Heart right ventricle (tissue), 16 donors: Measurements from ENCODE around the gene DUSP1. TPM values are rescaled to one million over a fixed set of nuclear protein-coding genes. Genes with fewer than 3 reads are reported as not detected.

Experiments used
- ATAC-seq, 8 donors: fragments of 200-7000 bp; cut with Tn5 transposase; one replicate each; pipeline ENCODE4 v1.9.1; 2020; ENCODE audit warnings: mild to moderate bottlenecking in 8 of 8, moderate library complexity in 8 of 8, moderate number of reproducible peaks in 1 of 8
- DNase-seq, 2 donors: peaks; one replicate each; pipeline ENCODE4 v3.0.0-alpha.2; 2020
- H3K27ac ChIP-seq, 10 donors: fragments of 200-600 bp; sonication (generic) in 2 of 10; one replicate each; pipeline versions ENCODE4 v1.5.0 to v1.8.0; 2020 to 2022; ENCODE audit warnings: mild to moderate bottlenecking in 3 of 10
- H3K27me3 ChIP-seq, 7 donors: fragments of 200-600 bp; one replicate each; pipeline ENCODE4 v1.8.0; 2021 to 2022; ENCODE audit warnings: mild to moderate bottlenecking in 2 of 7
- H3K36me3 ChIP-seq, 9 donors: fragments of 200-600 bp; sonication (generic) in 1 of 9; one replicate each; pipeline versions ENCODE4 v1.5.0 to v1.8.0; 2020 to 2022; ENCODE audit warnings: mild to moderate bottlenecking in 2 of 9
- H3K4me1 ChIP-seq, 9 donors: fragments of 200-600 bp; sonication (generic) in 1 of 9; one replicate each; pipeline versions ENCODE4 v1.5.0 to v1.8.0; 2020 to 2022; ENCODE audit warnings: mild to moderate bottlenecking in 4 of 9
- H3K4me3 ChIP-seq, 10 donors: fragments of 200-600 bp; sonication (generic) in 2 of 10; one replicate each; pipeline versions ENCODE4 v1.5.0 to v1.8.0; 2020 to 2022; ENCODE audit warnings: mild to moderate bottlenecking in 7 of 10, moderate library complexity in 2 of 10
- H3K9me3 ChIP-seq, 11 donors: fragments of 200-600 bp in 10 of 11; sonication (generic) in 2 of 11; one replicate each; pipeline versions ENCODE4 v1.5.0 to v1.8.0; 2013 to 2022; ENCODE audit warnings: mild to moderate bottlenecking in 2 of 11, control low read depth in 1 of 11, moderate library complexity in 1 of 11
- CTCF ChIP-seq, 9 donors: fragments of 200-600 bp; sonication (generic) in 2 of 9; IDR thresholded peaks; one replicate each; pipeline versions ENCODE4 v1.5.0 to v1.8.0; 2021 to 2022; ENCODE audit warnings: antibody characterized with exemption in 9 of 9, mild to moderate bottlenecking in 5 of 9, moderate library complexity in 1 of 9
- WGBS, 2 donors: extraction: QIAGEN DNeasy Blood & Tissue Kit; methylation state at CpG; one replicate each; pipeline ENCODE4 v1.1.7; 2013; ENCODE audit warnings: inconsistent platforms in 1 of 2; 5-methylcytosine and 5-hydroxymethylcytosine counted together
- intact Hi-C, 10 donors: fragments of 100-400 bp; cut with DNase I; formaldehyde crosslinking; loops; one replicate each; pipeline versions ENCODE4 v1.11.1 to v1.14.2; 2022
- polyA plus RNA-seq, 2 donors: library from polyadenylated mRNA; stranded (reverse); fragments of 200-250 nt; gene quantifications; one replicate each; pipeline ENCODE4 v1.2.3, GENCODE V29; 2013
- total RNA-seq, 10 donors: library from RNA; stranded (reverse); fragmentation: NEBNext Ultra II Directional in 3 of 10; extraction: Animal tissue kit (Norgen Biotek cat#: 25700) in 3 of 10; gene quantifications; one replicate each; pipeline versions ENCODE4 v1.2.1 to v1.2.4, GENCODE V29; 2021 to 2023
- donor health status: Arrhythmogenic right ventricular cardiomyopathy.
- donor health status: ischemic (EF 13 %, LVEDD 7.1; RV severe dilation, severe dysfunction).
- donor health status: healthy with polysubstance abuse.
- donor health status: DM: no; HTN: yes; CAD: no.
- donor health status: DM: no; HTN: no; CAD: no.
- donor health status: ischemic (EF 25% LVEDD 6.9; RV normal size, moderate dysfunction).
- donor health status: ischemic (EF 25% LVEDD 5.7; RV mildly dilated, moderate dysfunction).
- donor health status: healthy.
- donor health status: DM: yes; HTN: yes; CAD: no.
- donor health status: Ischemic cardiomyopathy.
- donor health status: ischemic (EF 35%, LVEDD 5.7; RV mildly dilated, moderate dysfunction).
- donor health status: nonischemic (EF 11% LVEDD 7.7; RV severe dilation, severe dysfunction).
- donor health status: DM: yes; HTN: yes; CAD: no.
- donor health status: PGD.
- donor health status: ischemic (EF 29% LVEDD 5.4; RV normal size, mild dysfunction).
- donor health status: nonischemic (EF 23%, LVEDD 6.1; RV moderate dilation, normal function).

Gene DUSP1
- total and polyA plus RNA-seq, 12 donors, result 33.3 to 215 (median 125) TPM

- H3K36me3 ChIP-seq, result no peaks in the 10 kb centered on the region
- no peaks in the 10 kb centered on the region for H3K27me3 ChIP-seq
- no peaks in the 10 kb centered on the region for H3K9me3 ChIP-seq
- no peak overlapping the region for H3K4me3 ChIP-seq
- intact Hi-C loops, result no loop called here
- peak overlapping the region; percentile 33 to 83 (median 66) for H3K27ac ChIP-seq
- ATAC-seq, result peak in 4 of 8 donors; percentile 41 to 65 (median 64)
- peak in 1 of 2 donors; percentile 72 for DNase-seq
- TF ChIP-seq CTCF (IDR thresholded peaks at IDR 0.05), result no peak
- 40 to 62% methylated on average over 17 of the region's 17 CpGs for WGBS, 2 donors
- peaks cover 10 to 44% (median 27%) of the 10 kb centered on the region in 9 donors for H3K4me1 ChIP-seq
These were observed 49.3 kb downstream of the DUSP1 start for GRCh38 chr5:172721455-172722326.

GRCh38 chr5:172720655-172721054 lies 50.3 kb downstream of the DUSP1 start:
- intact Hi-C loops, result no loop called here
- TF ChIP-seq CTCF (IDR thresholded peaks at IDR 0.05), result no peak
- no peaks in the 10 kb centered on the region for H3K36me3 ChIP-seq
- no peaks in the 10 kb centered on the region for H3K9me3 ChIP-seq
- peaks cover 10 to 54% (median 36%) of the 10 kb centered on the region in 9 donors for H3K4me1 ChIP-seq
- no peak for DNase-seq
- no peak overlapping the region for H3K4me3 ChIP-seq
- H3K27me3 ChIP-seq, result no peaks in the 10 kb centered on the region
- ATAC-seq, result no peak
- peak overlapping the region in 5 of 10 donors; percentile 69 to 83 (median 72) for H3K27ac ChIP-seq
- WGBS, 2 donors, result 76 to 82% methylated on average over 5 of the region's 5 CpGs

GRCh38 chr5:172719211-172719610 lies 51.8 kb downstream of the DUSP1 start:
- DNase-seq (no peak), ATAC-seq (no peak)
- no peak overlapping the region for H3K4me3 ChIP-seq
- H3K4me1 ChIP-seq, result peaks cover 20 to 69% (median 49%) of the 10 kb centered on the region in 9 donors
- no peak overlapping the region for H3K27ac ChIP-seq
- no peaks in the 10 kb centered on the region for H3K27me3 ChIP-seq
- TF ChIP-seq CTCF (IDR thresholded peaks at IDR 0.05), result no peak
- WGBS, 2 donors, result 96 to 98% methylated on average over 4 of the region's 4 CpGs
- H3K36me3 ChIP-seq, result no peaks in the 10 kb centered on the region
- H3K9me3 ChIP-seq, result no peaks in the 10 kb centered on the region
- intact Hi-C loops, result loop anchor here in 6 of 10 donors (2.0 to 10.0 kb wide), 5 partner anchors 53 to 566 kb away; partner anchors contain the start of gene DUSP1 (in 1 of the 6)

- no peak for TF ChIP-seq CTCF (IDR thresholded peaks at IDR 0.05)
- Histone ChIP-seq H3K4me1 (peaks cover 20 to 75% (median 55%) of the 10 kb centered on the region in 9 donors), H3K27ac (no peak overlapping the region), H3K4me3 (no peak overlapping the region), H3K9me3 (no peaks in the 10 kb centered on the region), H3K27me3 (no peaks in the 10 kb centered on the region), H3K36me3 (no peaks in the 10 kb centered on the region)
- no peak for DNase-seq
- intact Hi-C loops, result loop anchor here in 6 of 10 donors (2.0 to 10.0 kb wide), 5 partner anchors 54 to 566 kb away; partner anchors contain the start of gene DUSP1 (in 1 of the 6)
- 98 to 99% methylated on average over 3 of the region's 3 CpGs for WGBS, 2 donors
- ATAC-seq, result no peak
These were observed 52.4 kb downstream of the DUSP1 start for GRCh38 chr5:172718527-172719114.

Other genes with a start within 250 kb of the DUSP1 start
- gene NEURL1B, start 129.9 kb downstream of the DUSP1 start, total RNA-seq, result 10 to 100 TPM; 14.4 to 45.8 (median 21.6) TPM
- gene NEURL1B, start 129.9 kb downstream of the DUSP1 start, polyA plus RNA-seq, result 10 to 100 TPM; 16.7 to 29.1 TPM
- 10 to 100 TPM; 60.3 to 91.9 (median 74.2) TPM for gene ERGIC1, start 63.1 kb upstream of the DUSP1 start, total RNA-seq
- gene ERGIC1, start 63.1 kb upstream of the DUSP1 start, polyA plus RNA-seq, result 10 to 100 TPM; 48.0 to 64.9 TPM
- 10 to 100 TPM; 23.2 to 33.7 (median 28.9) TPM for gene RPL26L1, start 188.2 kb upstream of the DUSP1 start, total RNA-seq
- gene RPL26L1, start 188.2 kb upstream of the DUSP1 start, polyA plus RNA-seq, result 10 to 100 TPM; 29.0 to 84.9 TPM
- 100 to 1,000 TPM; 164 to 218 (median 194) TPM for gene ATP6V0E1, start 212.6 kb upstream of the DUSP1 start, total RNA-seq
- 100 to 1,000 TPM; 134 to 271 TPM for gene ATP6V0E1, start 212.6 kb upstream of the DUSP1 start, polyA plus RNA-seq